CD4-positive, alpha-beta T cell (primary cell): ENCODE data around the gene PRR11. TPM values are rescaled to one million over a fixed set of nuclear protein-coding genes. Genes with fewer than 3 reads are reported as not detected.
A peak's percentile ranks its signal among the peaks of the same experiment; 100 is the strongest.

Source experiments
- ATAC-seq: fragments of 200-7000 bp; cut with Tn5 transposase; one replicate; pipeline ENCODE4 v1.10.0; 2022; ENCODE audit warnings: mild to moderate bottlenecking; ENCODE audit not compliant: poor library complexity
- CTCF ChIA-PET: fragments of 350-600 bp; sonication (Branson Sonifier 250); formaldehyde crosslinking; loops from one replicate; lab custom pipeline; 2021; ENCODE audit warnings: antibody characterized with exemption, inconsistent platforms; lab: Charles Lee
- POLR2A ChIA-PET: fragments of 350-600 bp; sonication (Branson Sonifier 250); formaldehyde crosslinking; loops from one replicate; lab custom pipeline; 2021; ENCODE audit warnings: antibody characterized with exemption, inconsistent platforms; lab: Charles Lee
- DNase-seq, 14 experiments: peaks; one replicate each; pipeline ENCODE4 v3.0.0-alpha.2; 2013 to 2020; ENCODE audit warnings: mixed read lengths in 2 of 14
- H3K27ac ChIP-seq, 2 donors: one replicate each; pipeline versions ENCODE4 v1.5.1 to v1.7.0; 2013; ENCODE audit warnings: low read length in 2 of 2, low read depth in 1 of 2, mild to moderate bottlenecking in 1 of 2
- H3K27me3 ChIP-seq, 2 experiments: 1 replicate in 1 of 2; 2 replicates in 1 of 2; pipeline versions ENCODE4 v1.6.1 to v1.7.0; 2013; ENCODE audit warnings: low read length in 2 of 2, control low read depth in 1 of 2, mild to moderate bottlenecking in 1 of 2, moderate library complexity in 1 of 2; ENCODE audit not compliant: insufficient read depth in 2 of 2, control insufficient read depth in 1 of 2
- H3K36me3 ChIP-seq: one replicate; pipeline ENCODE4 v1.6.1; 2013; ENCODE audit warnings: low read length, control low read depth; ENCODE audit not compliant: insufficient read depth
- H3K4me1 ChIP-seq: one replicate; pipeline ENCODE4 v1.6.1; 2013; ENCODE audit warnings: low read length, control low read depth; ENCODE audit not compliant: insufficient read depth
- H3K4me3 ChIP-seq: one replicate; pipeline ENCODE4 v1.5.1; 2013; ENCODE audit warnings: mild to moderate bottlenecking, low read length, moderate library complexity
- H3K9me3 ChIP-seq, 2 experiments: 1 replicate in 1 of 2; 2 replicates in 1 of 2; pipeline versions ENCODE4 v1.6.1 to v1.7.0; 2013; ENCODE audit warnings: low read length in 2 of 2, mild to moderate bottlenecking in 2 of 2, control low read depth in 1 of 2, moderate library complexity in 1 of 2; ENCODE audit not compliant: control insufficient read depth in 1 of 2, insufficient read depth in 1 of 2
- H3K27ac Mint-ChIP-seq: one replicate; pipeline ENCODE4 v1.8.0; 2020; ENCODE audit warnings: mixed read lengths
- H3K27me3 Mint-ChIP-seq: one replicate; pipeline ENCODE4 v1.8.0; 2021; ENCODE audit warnings: mixed read lengths
- H3K36me3 Mint-ChIP-seq: one replicate; pipeline ENCODE4 v1.8.0; 2021; ENCODE audit warnings: low read depth, mixed read lengths
- H3K4me1 Mint-ChIP-seq: one replicate; pipeline ENCODE4 v1.8.0; 2021; ENCODE audit warnings: low read depth, mixed read lengths
- H3K4me3 Mint-ChIP-seq: one replicate; pipeline ENCODE4 v1.8.0; 2020; ENCODE audit warnings: mild to moderate bottlenecking, mixed read lengths
- H3K9me3 Mint-ChIP-seq: one replicate; pipeline ENCODE4 v1.8.0; 2020; ENCODE audit warnings: mixed read lengths
- intact Hi-C, 2 experiments: fragments of 100-400 bp; cut with DNase I in 1 of 2; cut with micrococcal nuclease in 1 of 2; formaldehyde crosslinking; loops; one replicate each; pipeline versions ENCODE4 v1.15.1 to v1.9.0; 2023 to 2025; cut with DNase I, micrococcal nuclease
- polyA plus RNA-seq, 2 donors: library from polyadenylated mRNA; unstranded; fragments of 120-200 nt; gene quantifications; one replicate each; pipeline ENCODE4 v1.2.1, GENCODE V29; 2013
- total RNA-seq, 174 experiments: library from RNA in 2 of 174; stranded (reverse) in 2 of 174; gene quantifications; one replicate each; pipeline ENCODE4 v1.2.3 and lab custom pipeline; 2021 to 2026
- TF ChIP-seq, protein P1 (sequence below): fragments of 200-600 bp; IDR thresholded peaks from one replicate; pipeline ENCODE4 v1.8.0; 2022; ENCODE audit warnings: antibody characterized with exemption, mild to moderate bottlenecking

Gene PRR11
- total RNA-seq = under 1 TPM; 0.69 to 0.92 TPM
- 2.9 TPM for polyA plus RNA-seq (2013, experiment 1 of 2)
- 4.2 TPM for polyA plus RNA-seq (2013, experiment 2 of 2)
- 0 to 106 (median 1.4) reads per million in 172 experiments for total RNA-seq (lab: John Stamatoyannopoulos, UW)

DNA sequence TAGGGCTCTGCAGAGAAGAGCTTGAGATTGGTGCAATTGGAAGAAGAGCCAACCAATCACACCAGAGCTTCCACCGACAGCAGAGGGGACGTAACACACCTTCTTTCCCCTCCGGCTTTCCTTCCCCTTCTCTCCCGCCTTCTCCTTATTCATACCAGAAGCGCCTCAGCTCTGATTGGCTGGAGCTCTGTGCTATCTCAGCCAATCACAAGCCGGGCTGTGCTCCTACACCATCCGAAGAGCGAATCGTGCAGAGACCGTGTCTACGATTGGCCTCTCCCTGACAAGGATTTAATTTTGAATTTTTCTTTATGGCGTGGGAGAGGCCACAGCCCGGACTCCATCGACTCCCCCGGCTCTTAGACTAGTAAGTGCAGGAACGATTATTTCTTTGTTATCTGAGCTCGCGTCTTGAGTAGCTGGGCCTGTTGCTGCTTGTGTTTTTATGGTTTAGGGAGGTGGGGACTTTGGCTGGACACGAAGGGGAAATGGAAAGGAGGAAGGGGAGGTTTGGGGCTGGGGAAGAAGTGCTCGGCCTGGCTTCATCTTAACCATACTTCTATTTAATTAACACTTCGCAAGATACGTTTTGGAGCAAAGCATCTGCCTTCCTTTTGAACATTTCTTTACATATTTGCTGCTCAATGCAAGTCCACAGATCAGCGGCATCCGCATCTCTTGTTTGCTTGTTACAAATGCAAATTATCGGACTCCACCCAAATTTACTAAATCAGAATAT lies at the start of gene PRR11:
TSS of gene PRR11 (plus strand) at position 308 of the 739 bp plus-strand sequence. CDS start 14,007 bp downstream, outside the sequence.
- ATAC-seq (peak; percentile 84), DNase-seq (peak; percentile 81 to 99 (median 88))
- POLR2A ChIA-PET = interaction anchor here (0.6 to 2.9 kb wide), 20 partner anchors 9 to 1899 kb away, joined by 3 to 47 read pairs (median 4); partner anchors contain the start of genes BCAS3, CLTC, DHX40 and DYNLL2
- CTCF ChIA-PET = interaction anchor here (0.9 to 1.0 kb wide), 3 partner anchors 10 to 151 kb away, joined by 3 read pairs; no protein-coding TSS in a partner anchor
- H3K4me3 ChIP-seq = peak within 1 kb of the TSS; percentile 87
- no peaks in the 10 kb centered on the region for H3K27me3 ChIP-seq
- H3K9me3 ChIP-seq = no peaks in the 10 kb centered on the region
- H3K9me3 Mint-ChIP-seq = no peaks in the 10 kb centered on the region
- TF ChIP-seq, protein P1, sequence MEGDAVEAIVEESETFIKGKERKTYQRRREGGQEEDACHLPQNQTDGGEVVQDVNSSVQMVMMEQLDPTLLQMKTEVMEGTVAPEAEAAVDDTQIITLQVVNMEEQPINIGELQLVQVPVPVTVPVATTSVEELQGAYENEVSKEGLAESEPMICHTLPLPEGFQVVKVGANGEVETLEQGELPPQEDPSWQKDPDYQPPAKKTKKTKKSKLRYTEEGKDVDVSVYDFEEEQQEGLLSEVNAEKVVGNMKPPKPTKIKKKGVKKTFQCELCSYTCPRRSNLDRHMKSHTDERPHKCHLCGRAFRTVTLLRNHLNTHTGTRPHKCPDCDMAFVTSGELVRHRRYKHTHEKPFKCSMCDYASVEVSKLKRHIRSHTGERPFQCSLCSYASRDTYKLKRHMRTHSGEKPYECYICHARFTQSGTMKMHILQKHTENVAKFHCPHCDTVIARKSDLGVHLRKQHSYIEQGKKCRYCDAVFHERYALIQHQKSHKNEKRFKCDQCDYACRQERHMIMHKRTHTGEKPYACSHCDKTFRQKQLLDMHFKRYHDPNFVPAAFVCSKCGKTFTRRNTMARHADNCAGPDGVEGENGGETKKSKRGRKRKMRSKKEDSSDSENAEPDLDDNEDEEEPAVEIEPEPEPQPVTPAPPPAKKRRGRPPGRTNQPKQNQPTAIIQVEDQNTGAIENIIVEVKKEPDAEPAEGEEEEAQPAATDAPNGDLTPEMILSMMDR = no peak
- peak within 1 kb of the TSS; percentile 39 to 73 for H3K27ac ChIP-seq
- H3K36me3 ChIP-seq = no peaks in the 10 kb centered on the region
- H3K27me3 Mint-ChIP-seq = no peaks in the 10 kb centered on the region
- H3K4me1 ChIP-seq = peaks cover 27% of the 10 kb centered on the region
- H3K27ac Mint-ChIP-seq = no peak within 1 kb of the TSS
- H3K4me3 Mint-ChIP-seq = no peak within 1 kb of the TSS
- peaks cover 38% of the 10 kb centered on the region for H3K4me1 Mint-ChIP-seq
- intact Hi-C loops = loop anchor here (1.0 to 10.0 kb wide), 9 partner anchors 49 to 1901 kb away; partner anchors contain the start of genes DHX40 (in 1 of the 2), GDPD1 (in 1 of the 2), MSI2 (in 1 of the 2) and RAD51C (in 1 of the 2)
- H3K36me3 Mint-ChIP-seq = no peaks in the 10 kb centered on the region

DNA sequence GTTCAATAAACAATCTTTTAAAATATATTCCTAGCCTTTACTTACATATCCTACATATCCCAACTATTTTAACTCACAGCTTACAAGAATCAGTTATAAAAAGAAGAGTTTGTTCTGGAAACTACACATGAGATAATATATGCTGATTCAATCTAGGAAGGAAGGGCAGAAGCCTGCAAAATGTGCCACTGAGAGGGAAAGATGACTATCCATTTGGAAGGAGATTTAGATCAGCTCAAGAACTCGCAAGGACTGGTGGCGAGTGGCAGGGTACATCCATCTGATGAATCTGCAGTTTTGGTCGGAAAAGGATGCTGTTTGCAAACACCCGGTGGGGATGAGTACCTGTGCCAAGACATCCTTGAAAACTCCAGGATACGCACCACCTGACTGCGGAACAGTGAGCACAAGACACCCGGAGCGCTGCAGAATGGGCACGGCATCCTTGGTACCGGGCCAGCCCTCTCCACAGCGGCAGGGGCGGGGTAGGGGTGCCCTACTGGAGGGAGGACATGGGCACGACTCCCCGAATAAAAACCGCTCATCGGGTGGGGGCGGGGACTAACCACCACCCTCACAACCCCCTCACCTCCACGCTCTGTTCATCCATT lies 49.6 kb upstream of the PRR11 start:
- Histone ChIP-seq H3K27ac (peak overlapping the region; percentile 91), H3K4me1 (peaks cover 13% of the 10 kb centered on the region), H3K9me3 (no peaks in the 10 kb centered on the region), H3K27me3 (no peaks in the 10 kb centered on the region), H3K36me3 (peaks cover 3% of the 10 kb centered on the region), H3K4me3 (peak overlapping the region; percentile 95)
- Mint-ChIP-seq H3K4me3 (peak overlapping the region; percentile 93), H3K4me1 (peaks cover 45% of the 10 kb centered on the region), H3K36me3 (peaks cover 30% of the 10 kb centered on the region), H3K27me3 (no peaks in the 10 kb centered on the region), H3K9me3 (no peaks in the 10 kb centered on the region), H3K27ac (peak overlapping the region; percentile 88)
- DNase-seq = peak; percentile 59 to 89 (median 73)
- ChIA-PET POLR2A (interaction anchor here (0.6 to 2.8 kb wide), 20 partner anchors 11 to 859 kb away, joined by 3 to 47 read pairs (median 5); partner anchors contain the start of genes CLTC, DHX40, GDPD1 and MTMR4), CTCF (interaction anchor here (1.0 kb wide), 2 partner anchors 48 to 514 kb away, joined by 3 read pairs; partner anchors contain the start of gene CLTC)
- intact Hi-C loops = loop anchor here (2.0 to 10.0 kb wide), 14 partner anchors 49 to 1491 kb away; partner anchors contain the start of genes MKS1 (in 1 of the 2), PRR11 (in 1 of the 2), RAD51C (in 1 of the 2) and RNFT1 (in 1 of the 2)
- peak; percentile 60 for ATAC-seq
- TF ChIP-seq, protein P1 = no peak
